Nephron (organoid): ENCODE measurements around the gene HMGB1.

Experiments
- H3K27ac Mint-ChIP-seq, 3 experiments: 2 replicates each; pipeline ENCODE4 v1.8.0; 2020; ENCODE audit warnings: mixed read lengths in 3 of 3, mild to moderate bottlenecking in 2 of 3, moderate library complexity in 1 of 3
- H3K27me3 Mint-ChIP-seq: 2 replicates; pipeline ENCODE4 v1.8.0; 2021; ENCODE audit warnings: low read depth, mild to moderate bottlenecking, moderate library complexity, mixed read lengths
- H3K36me3 Mint-ChIP-seq: 2 replicates; pipeline ENCODE4 v1.8.0; 2020; ENCODE audit warnings: low read depth, mixed read lengths
- H3K4me1 Mint-ChIP-seq: 2 replicates; pipeline ENCODE4 v1.8.0; 2020; ENCODE audit warnings: mixed read lengths
- H3K4me3 Mint-ChIP-seq, 3 experiments: 2 replicates each; pipeline ENCODE4 v1.8.0; 2020; ENCODE audit warnings: mild to moderate bottlenecking in 3 of 3, mixed read lengths in 3 of 3, moderate library complexity in 2 of 3
- H3K9me3 Mint-ChIP-seq: 2 replicates; pipeline ENCODE4 v1.8.0; 2020; ENCODE audit warnings: mixed read lengths
- CTCF ChIP-seq, 3 experiments: fragments of 200-600 bp; sonication (generic); IDR thresholded peaks; one replicate each; pipeline ENCODE4 v1.5.0; 2021; ENCODE audit warnings: antibody characterized with exemption in 3 of 3; ENCODE audit not compliant: unreplicated experiment in 3 of 3

Gene HMGB1

GRCh38 chr13:30502237-30502636, 36.5 kb upstream of the HMGB1 start:
- no peak overlapping the region for H3K4me3 Mint-ChIP-seq
- peaks cover 3% of the 10 kb centered on the region for H3K9me3 Mint-ChIP-seq
- peaks cover 4% of the 10 kb centered on the region for H3K4me1 Mint-ChIP-seq
- no peak overlapping the region for H3K27ac Mint-ChIP-seq
- no peaks in the 10 kb centered on the region for H3K36me3 Mint-ChIP-seq
- peaks cover 3% of the 10 kb centered on the region for H3K27me3 Mint-ChIP-seq
- TF ChIP-seq CTCF (IDR thresholded peaks at IDR 0.05; ENCODE audit: unreplicated experiment in 3 of 3) = no peak

DNA sequence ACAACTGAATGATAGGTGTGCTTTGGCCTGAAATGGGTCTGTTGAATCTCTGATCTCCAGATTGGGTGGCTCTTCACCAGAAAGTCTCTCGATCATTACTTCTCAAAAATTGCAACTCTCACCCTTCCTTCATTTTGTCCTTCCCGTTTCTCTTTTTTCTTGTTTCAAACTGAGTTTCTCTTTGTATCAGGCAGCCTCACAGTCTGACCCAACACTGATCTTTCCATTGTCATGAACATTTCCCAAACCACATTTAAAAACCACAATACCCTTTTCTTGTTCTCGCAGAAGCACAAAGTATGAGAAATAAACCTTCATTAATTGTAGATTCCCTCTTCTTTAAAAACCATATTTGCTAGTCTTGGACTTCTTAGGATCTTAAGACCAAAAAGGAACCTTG, 33.6 kb upstream of the HMGB1 start:
- peaks cover under 1% of the 10 kb centered on the region for H3K4me1 Mint-ChIP-seq
- H3K27ac Mint-ChIP-seq = no peak overlapping the region
- TF ChIP-seq CTCF (IDR thresholded peaks at IDR 0.05; ENCODE audit: unreplicated experiment in 3 of 3) = no peak
- H3K27me3 Mint-ChIP-seq = no peaks in the 10 kb centered on the region
- H3K4me3 Mint-ChIP-seq = no peak overlapping the region
- no peaks in the 10 kb centered on the region for H3K36me3 Mint-ChIP-seq
- H3K9me3 Mint-ChIP-seq = no peaks in the 10 kb centered on the region

DNA sequence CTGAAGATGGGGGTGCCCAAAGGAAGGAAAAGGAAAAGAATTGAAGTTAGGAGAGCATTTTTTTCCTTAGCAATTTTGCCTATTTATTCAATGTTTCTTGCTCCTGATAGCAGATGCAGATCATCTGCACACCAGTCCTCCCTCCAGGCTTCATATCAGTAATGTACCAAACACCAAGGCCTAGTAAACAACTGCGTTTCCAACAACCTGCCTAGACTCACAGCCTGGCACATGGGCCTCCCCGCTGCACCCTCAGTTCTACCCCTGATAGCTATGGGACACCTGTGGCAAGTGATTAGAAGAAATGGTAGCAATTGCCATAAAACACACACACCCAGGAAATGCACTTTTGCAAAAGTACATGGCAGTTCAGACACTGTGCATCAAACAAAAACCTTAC, 30.4 kb upstream of the HMGB1 start:
- H3K4me3 Mint-ChIP-seq = no peak overlapping the region
- H3K36me3 Mint-ChIP-seq = no peaks in the 10 kb centered on the region
- H3K27me3 Mint-ChIP-seq = no peaks in the 10 kb centered on the region
- no peak overlapping the region for H3K27ac Mint-ChIP-seq
- no peaks in the 10 kb centered on the region for H3K9me3 Mint-ChIP-seq
- TF ChIP-seq CTCF (IDR thresholded peaks at IDR 0.05; ENCODE audit: unreplicated experiment in 3 of 3) = no peak
- H3K4me1 Mint-ChIP-seq = no peaks in the 10 kb centered on the region

DNA sequence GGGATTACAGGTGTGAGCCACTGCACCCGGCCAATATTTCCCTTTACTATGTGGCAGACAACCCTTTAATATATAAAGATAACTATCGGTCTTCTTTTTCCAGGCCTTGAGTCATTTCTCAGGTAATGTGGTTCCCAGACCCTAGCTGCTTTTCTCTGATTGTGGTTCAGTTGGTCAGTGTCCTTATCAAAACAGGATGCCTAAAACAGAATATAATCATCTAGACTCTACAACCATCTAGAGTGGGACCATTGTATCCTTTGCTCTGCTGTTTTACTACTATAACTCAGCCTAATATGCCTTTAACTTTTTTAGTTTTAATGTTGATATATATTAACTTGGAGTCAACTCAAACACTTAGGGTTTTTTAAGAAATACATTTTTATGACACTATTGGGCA, 30.0 kb upstream of the HMGB1 start:
- no peaks in the 10 kb centered on the region for H3K36me3 Mint-ChIP-seq
- no peak overlapping the region for H3K27ac Mint-ChIP-seq
- H3K27me3 Mint-ChIP-seq = no peaks in the 10 kb centered on the region
- no peak for TF ChIP-seq CTCF (IDR thresholded peaks at IDR 0.05; ENCODE audit: unreplicated experiment in 3 of 3)
- H3K4me3 Mint-ChIP-seq = no peak overlapping the region
- no peaks in the 10 kb centered on the region for H3K9me3 Mint-ChIP-seq
- no peaks in the 10 kb centered on the region for H3K4me1 Mint-ChIP-seq

GRCh38 chr13:30493658-30494381, 28.1 kb upstream of the HMGB1 start:
- TF ChIP-seq CTCF (IDR thresholded peaks at IDR 0.05; ENCODE audit: unreplicated experiment in 3 of 3) = no peak
- no peak overlapping the region for H3K27ac Mint-ChIP-seq
- H3K36me3 Mint-ChIP-seq = no peaks in the 10 kb centered on the region
- H3K4me3 Mint-ChIP-seq = no peak overlapping the region
- H3K4me1 Mint-ChIP-seq = no peaks in the 10 kb centered on the region
- no peaks in the 10 kb centered on the region for H3K9me3 Mint-ChIP-seq
- no peaks in the 10 kb centered on the region for H3K27me3 Mint-ChIP-seq

DNA sequence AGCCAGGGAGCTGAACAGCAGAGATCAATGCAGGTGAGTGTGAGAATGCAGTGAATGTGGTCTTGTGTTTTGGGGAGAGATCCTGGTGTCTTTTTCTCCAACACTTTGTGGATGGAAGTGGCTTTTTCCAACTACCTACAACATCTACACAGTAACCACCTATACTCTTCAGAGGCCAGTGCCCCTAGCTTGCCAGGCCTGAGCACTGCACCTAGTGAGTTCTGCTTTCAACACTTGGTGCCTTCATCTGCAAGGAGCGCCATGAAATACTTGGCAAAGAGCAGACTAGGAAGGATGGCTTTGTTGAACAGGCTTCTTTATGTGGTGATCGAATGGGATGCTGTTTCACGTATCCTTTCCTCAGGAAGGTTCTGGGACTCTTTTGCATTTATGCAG, 21.3 kb upstream of the HMGB1 start:
- Mint-ChIP-seq H3K27ac (no peak overlapping the region), H3K27me3 (no peaks in the 10 kb centered on the region), H3K36me3 (no peaks in the 10 kb centered on the region), H3K4me1 (peaks cover 4% of the 10 kb centered on the region), H3K4me3 (no peak overlapping the region), H3K9me3 (peaks cover 2% of the 10 kb centered on the region)
- TF ChIP-seq CTCF (IDR thresholded peaks at IDR 0.05; ENCODE audit: unreplicated experiment in 3 of 3) = no peak
